ENCODE measurements around the gene DAP3. TPM values are rescaled to one million over a fixed set of nuclear protein-coding genes. Genes with fewer than 3 reads are reported as not detected.

Gene DAP3
- total and polyA plus RNA-seq, 12 donors, result 82.3 to 141 (median 113) TPM

GRCh38 chr1:155645034-155645598, 43.8 kb upstream of the DAP3 start:
- intact Hi-C loops (cut with DNase I), result no loop called here
- TF ChIP-seq CTCF (IDR thresholded peaks at IDR 0.05), result no peak
- Histone ChIP-seq H3K9me3 (peaks cover 0 to 26% (median 12%) of the 10 kb centered on the region in 11 donors), H3K27ac (peak overlapping the region in 1 of 10 donors; percentile 17), H3K36me3 (no peaks in the 10 kb centered on the region), H3K4me1 (peaks cover 0 to 44% (median 6%) of the 10 kb centered on the region in 9 donors), H3K27me3 (no peaks in the 10 kb centered on the region), H3K4me3 (no peak overlapping the region)
- no peak for ATAC-seq
- 65 to 67% methylated on average over 4 of the region's 4 CpGs for WGBS, 2 donors
- DNase-seq, result no peak

- intact Hi-C loops (cut with DNase I), result no loop called here
- 70 to 77% methylated on average over 6 of the region's 6 CpGs for WGBS, 2 donors
- DNase-seq (no peak), ATAC-seq (peak in 1 of 8 donors; percentile 12)
- H3K4me3 ChIP-seq, result no peak overlapping the region
- H3K27ac ChIP-seq, result peak overlapping the region in 1 of 10 donors; percentile 17
- no peak for TF ChIP-seq CTCF (IDR thresholded peaks at IDR 0.05)
- peaks cover 0 to 44% (median 6%) of the 10 kb centered on the region in 9 donors for H3K4me1 ChIP-seq
- no peaks in the 10 kb centered on the region for H3K36me3 ChIP-seq
- H3K9me3 ChIP-seq, result peaks cover 0 to 26% (median 12%) of the 10 kb centered on the region in 11 donors
- no peaks in the 10 kb centered on the region for H3K27me3 ChIP-seq
These were observed 43.2 kb upstream of the DAP3 start for GRCh38 chr1:155645648-155646047.

GRCh38 chr1:155646307-155646706, 42.6 kb upstream of the DAP3 start:
- Histone ChIP-seq H3K36me3 (no peaks in the 10 kb centered on the region), H3K4me1 (peaks cover 0 to 44% (median 6%) of the 10 kb centered on the region in 9 donors), H3K27me3 (no peaks in the 10 kb centered on the region), H3K4me3 (no peak overlapping the region), H3K9me3 (peaks cover 0 to 26% (median 12%) of the 10 kb centered on the region in 11 donors), H3K27ac (no peak overlapping the region)
- DNase-seq (no peak), ATAC-seq (peak in 1 of 8 donors; percentile 62)
- 71 to 73% methylated on average over 2 of the region's 2 CpGs for WGBS, 2 donors
- intact Hi-C loops (cut with DNase I), result no loop called here
- no peak for TF ChIP-seq CTCF (IDR thresholded peaks at IDR 0.05)

- peak; percentile 9 to 53 (median 33) for TF ChIP-seq CTCF (IDR thresholded peaks at IDR 0.05)
- DNase-seq, result peak in 1 of 2 donors; percentile 11
- H3K4me1 ChIP-seq, result peaks cover 0 to 44% (median 6%) of the 10 kb centered on the region in 9 donors
- intact Hi-C loops (cut with DNase I), result no loop called here
- H3K27ac ChIP-seq, result peak overlapping the region in 1 of 10 donors; percentile 44
- H3K27me3 ChIP-seq, result no peaks in the 10 kb centered on the region
- no peaks in the 10 kb centered on the region for H3K36me3 ChIP-seq
- peak overlapping the region in 1 of 10 donors; percentile 13 for H3K4me3 ChIP-seq
- 63 to 69% methylated on average over 11 of the region's 11 CpGs for WGBS, 2 donors
- H3K9me3 ChIP-seq, result peaks cover 0 to 4% (median 0%) of the 10 kb centered on the region in 11 donors
- ATAC-seq, result peak; percentile 67 to 87 (median 82)
These were observed 40.4 kb upstream of the DAP3 start for GRCh38 chr1:155648207-155649147.

Data from heart right ventricle (tissue), 16 donors.